GM12892 (cell line): ENCODE data around the gene ADAMTSL1.

Experiments used
- POLR2A ChIP-seq: IDR thresholded peaks from 2 replicates; pipeline ENCODE4 v1.6.1; 2011; ENCODE audit warnings: low read depth, low read length, control low read depth
- POLR2AphosphoS5 ChIP-seq: IDR thresholded peaks from 2 replicates; pipeline ENCODE4 v1.6.1; 2011; ENCODE audit warnings: low read depth, low read length, control low read depth
- TAF1 ChIP-seq: IDR thresholded peaks from 2 replicates; pipeline ENCODE4 v1.6.1; 2011; ENCODE audit warnings: low read depth, mild to moderate bottlenecking, control low read depth, low read length, borderline replicate concordance

GRCh38 chr9:18479405-18479804 is 5.5 kb downstream of the ADAMTSL1 start:
- no peak for TF ChIP-seq POLR2A
- no peak for TF ChIP-seq TAF1
- no peak for TF ChIP-seq POLR2AphosphoS5
